K562 (cell line): Measurements from ENCODE around the gene WWOX. TPM values are rescaled to one million over a fixed set of nuclear protein-coding genes. Genes with fewer than 3 reads are reported as not detected.

ENCODE experiments used
- ATAC-seq: fragments of 200-7000 bp; cut with Tn5 transposase; 3 replicates; pipeline ENCODE4 v1.9.1; 2020; ENCODE audit warnings: moderate library complexity
- BruUV-seq: library from RNA; stranded (reverse); fragments of 400-500 nt; replicated peaks from 2 replicates; lab custom pipeline; 2021; lab: Mats Ljungman, UMichigan
- CTCF ChIA-PET: fragments of 300-600 bp; formaldehyde crosslinking; extraction: SDS; loops from one replicate; lab custom pipeline; 2021; ENCODE audit warnings: low intra/inter-chr PET ratio; lab: Yijun Ruan, JAX
- POLR2A ChIA-PET: fragments of 300-600, 350-650 bp; sonication (Branson Sonifier 250); formaldehyde crosslinking; extraction: SDS; loops from one replicate; lab custom pipeline; 2021; ENCODE audit warnings: antibody characterized with exemption, inconsistent platforms; lab: Yijun Ruan, JAX
- DNase-seq, 4 experiments: peaks; one replicate each; pipeline versions ENCODE4 v3.0.0 to v3.0.0-alpha.2; 2011 to 2018; ENCODE audit warnings: low spot score in 3 of 4, mixed read lengths in 3 of 4; ENCODE audit errors: extremely low read depth in 1 of 4
- FAIRE-seq: peaks from 2 replicates; lab custom pipeline; 2011; peaks lifted over from hg19 to GRCh38; lab: Jason Lieb, UNC
- H2AFZ ChIP-seq: 2 replicates; pipeline ENCODE4 v1.6.0; 2011; ENCODE audit warnings: low read depth, low read length, control low read depth, inconsistent platforms
- H3K27ac ChIP-seq: fragments of 200-600 bp; 3 replicates; pipeline ENCODE4 v1.8.0; 2011; ENCODE audit warnings: low read depth, mild to moderate bottlenecking, control low read depth, inconsistent platforms, low read length, moderate library complexity, mixed read lengths; ENCODE audit errors: extremely low read depth
- H3K27me3 ChIP-seq, 2 experiments: fragments of 300-600 bp in 1 of 2; 2 replicates in 1 of 2; 3 replicates in 1 of 2; pipeline versions ENCODE4 v1.6.0 to v1.8.0; 2011; ENCODE audit warnings: inconsistent platforms in 2 of 2, low read length in 2 of 2, mild to moderate bottlenecking in 1 of 2, mixed read lengths in 1 of 2, moderate library complexity in 1 of 2; ENCODE audit not compliant: control insufficient read depth in 2 of 2, insufficient read depth in 2 of 2
- H3K36me3 ChIP-seq: fragments of 300-600 bp; 3 replicates; pipeline ENCODE4 v1.8.0; 2011; ENCODE audit warnings: mild to moderate bottlenecking, low read length, inconsistent platforms; ENCODE audit not compliant: control insufficient read depth, insufficient read depth
- H3K4me1 ChIP-seq, 2 experiments: fragments of 200-600 bp in 1 of 2; replicated peaks in 1 of 2; 2 replicates in 1 of 2; 3 replicates in 1 of 2; pipeline versions ENCODE4 v1.5.1 to v1.8.0; 2011; ENCODE audit warnings: inconsistent platforms in 2 of 2, low read length in 2 of 2, mild to moderate bottlenecking in 1 of 2, mixed read lengths in 1 of 2, moderate library complexity in 1 of 2; ENCODE audit not compliant: control insufficient read depth in 2 of 2, insufficient read depth in 2 of 2
- H3K4me2 ChIP-seq: 2 replicates; pipeline ENCODE4 v1.6.1; 2011; ENCODE audit warnings: low read length, control low read depth, inconsistent platforms, mixed read lengths; ENCODE audit not compliant: insufficient read depth
- H3K4me3 ChIP-seq: fragments of 200-600 bp; sonication (generic), shearing (Covaris generic); 2 replicates; pipeline ENCODE4 v1.5.1; 2016; ENCODE audit warnings: control low read depth, inconsistent platforms
- H3K79me2 ChIP-seq: fragments of 200-600 bp; 3 replicates; pipeline ENCODE4 v1.8.0; 2011; ENCODE audit warnings: low read length, inconsistent platforms; ENCODE audit not compliant: control insufficient read depth, insufficient read depth
- H3K9ac ChIP-seq, 2 experiments: 2 replicates each; pipeline versions ENCODE4 v1.6.0 to v1.6.1; 2011; ENCODE audit warnings: low read depth in 2 of 2, low read length in 2 of 2, control low read depth in 1 of 2, inconsistent platforms in 1 of 2, mild to moderate bottlenecking in 1 of 2, mixed read lengths in 1 of 2; ENCODE audit not compliant: insufficient read depth in 1 of 2
- H3K9me1 ChIP-seq: one replicate; pipeline ENCODE4 v1.6.0; 2011; ENCODE audit warnings: inconsistent platforms, mild to moderate bottlenecking, low read length, moderate library complexity; ENCODE audit not compliant: control insufficient read depth, insufficient read depth
- H3K9me3 ChIP-seq: replicated peaks from 2 replicates; pipeline ENCODE4 v1.5.1; 2011; ENCODE audit warnings: low read depth, low read length, inconsistent platforms; ENCODE audit not compliant: control insufficient read depth, insufficient read depth
- H4K20me1 ChIP-seq: replicated peaks from 2 replicates; pipeline ENCODE4 v1.6.1; 2011; ENCODE audit warnings: low read length, inconsistent platforms, mixed read lengths; ENCODE audit not compliant: control insufficient read depth, insufficient read depth
- TEAD2 ChIP-seq: fragments of 450-650 bp; IDR thresholded peaks from 2 replicates; pipeline ENCODE4 v1.6.1; 2016; ENCODE audit warnings: missing genetic modification characterization, control low read depth, missing compliant biosample characterization
- TFAM ChIP-seq: fragments of 250-450 bp; sonication (Bioruptor Pico); conservative IDR thresholded peaks from 2 replicates; pipeline ENCODE4 v1.5.0; 2021; ENCODE audit warnings: mild to moderate bottlenecking, moderate library complexity
- ZFPM2 ChIP-seq: fragments of 250-450 bp; sonication (Bioruptor Pico); IDR thresholded peaks from 2 replicates; pipeline ENCODE4 v1.5.1; 2022; ENCODE audit warnings: mild to moderate bottlenecking
- ZNF143 ChIP-seq: sonication (generic); formaldehyde crosslinking; IDR thresholded peaks from 2 replicates; pipeline ENCODE4 v1.9.0; 2022; ENCODE audit warnings: mild to moderate bottlenecking, missing genetic modification reagents
- WGBS: fragments of 100-300 bp; shearing (Covaris generic); methylation state at CpG from one replicate; pipeline ENCODE4 v1.1.6; 2016; ENCODE audit warnings: low coverage, mixed read lengths; ENCODE audit not compliant: insufficient coverage; ENCODE audit errors: missing lambda C conversion rate; 5-methylcytosine and 5-hydroxymethylcytosine counted together
- in situ Hi-C: fragments of 300-500 bp; cut with MboI; formaldehyde crosslinking; loops from 4 replicates; pipeline ENCODE4 v1.15.0; 2018; ENCODE audit warnings: inconsistent platforms, mixed read lengths
- intact Hi-C: fragments of 100-400 bp; cut with micrococcal nuclease; formaldehyde crosslinking; loops from 2 replicates; pipeline ENCODE4 v1.14.2; 2022
- polyA plus RNA-seq, 8 experiments: library from polyadenylated mRNA; depleted of rRNA in 4 of 8; stranded (reverse) in 5 of 8; unstranded in 3 of 8; fragments of >200 nt; fragmentation: Nextera tagmentation in 2 of 8; fragmentation: Illumina TruSeq in 1 of 8; extraction: Ambion mirVana in 2 of 8; extraction: Trizol in 1 of 8; gene quantifications; 2 replicates each; pipeline versions ENCODE4 v1.2.1 to v1.2.3, GENCODE V29; 2011 to 2014; ENCODE audit warnings: inconsistent platforms in 1 of 8, missing spikeins in 1 of 8
- total RNA-seq, 7 experiments: library from RNA; depleted of rRNA in 6 of 7; stranded (reverse); fragments of >200 nt in 6 of 7; fragmentation: Illumina TruSeq in 2 of 7; extraction: Trizol in 2 of 7; gene quantifications; 2 replicates each; pipeline versions ENCODE4 v1.2.1 to v1.2.3, GENCODE V29; 2011 to 2021; ENCODE audit warnings: low replicate concordance in 1 of 7
- TF ChIP-seq, protein P1 (sequence below): fragments of 450-650 bp; IDR thresholded peaks from 2 replicates; pipeline ENCODE4 v1.6.1; 2017; ENCODE audit warnings: antibody characterized with exemption

The WWOX gene
- total and polyA plus RNA-seq, 9 of the 15 experiments (the other 6 are each of a cell fraction or from before 2014, with no cell fraction given): 1.6 to 22.7 (median 8.1) TPM

DNA sequence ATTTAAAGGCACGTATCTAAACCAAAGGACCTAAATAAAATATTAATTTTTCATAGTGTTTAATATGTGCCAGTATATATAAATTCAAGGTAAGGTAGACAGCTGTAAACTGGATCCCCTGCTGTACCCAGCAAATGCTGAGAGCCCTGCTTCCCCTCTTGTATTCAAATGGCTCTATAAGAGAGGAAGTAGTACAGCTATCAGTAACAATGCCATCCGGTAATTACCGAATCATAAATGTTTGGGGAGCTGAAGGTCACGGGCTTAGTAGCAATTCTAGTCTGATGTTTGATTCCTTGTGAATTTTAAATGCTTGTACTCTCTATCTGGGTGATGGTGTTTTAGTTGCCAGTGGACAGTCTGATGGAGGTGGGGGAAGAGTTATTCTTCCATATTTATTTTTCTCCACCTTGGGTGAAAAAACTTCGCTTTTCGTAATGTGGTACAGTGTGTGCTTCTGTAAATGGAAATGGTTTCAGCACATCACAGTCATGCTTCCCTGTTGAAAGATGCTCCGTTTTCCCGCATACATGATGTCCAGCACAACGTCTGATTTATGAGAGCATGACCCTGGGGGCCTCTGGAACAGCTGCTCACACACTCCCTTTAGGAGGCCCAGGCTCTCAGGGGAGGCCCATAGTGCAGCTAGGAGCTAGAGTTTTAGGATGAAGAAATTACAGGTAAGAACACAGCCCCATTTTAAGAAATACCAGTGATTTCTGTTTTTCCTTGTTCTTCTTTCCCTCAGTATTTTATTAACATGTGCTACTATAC lies 423.9 kb downstream of the WWOX start:
- no peaks in the 10 kb centered on the region for H3K79me2 ChIP-seq
- no peak for DNase-seq
- peaks cover 0 to 5% of the 10 kb centered on the region in 2 experiments; a peak in 4 of 5 replicates for H3K27me3 ChIP-seq
- intact Hi-C loops: no loop called here
- POLR2A ChIA-PET: no interaction called here
- H3K4me1 ChIP-seq: no peaks in the 10 kb centered on the region
- no TSS peak for BruUV-seq
- H2AFZ ChIP-seq: no peak overlapping the region
- no peak overlapping the region for H3K9ac ChIP-seq
- ATAC-seq: no peak
- FAIRE-seq: no peak
- no peak for TF ChIP-seq TEAD2 (tag)
- TF ChIP-seq ZNF143 (CRISPR knock-in tag): no peak
- TF ChIP-seq TFAM (CRISPR knock-in tag): no peak
- no peak for TF ChIP-seq ZFPM2 (CRISPR knock-in tag)
- TF ChIP-seq, protein P1, sequence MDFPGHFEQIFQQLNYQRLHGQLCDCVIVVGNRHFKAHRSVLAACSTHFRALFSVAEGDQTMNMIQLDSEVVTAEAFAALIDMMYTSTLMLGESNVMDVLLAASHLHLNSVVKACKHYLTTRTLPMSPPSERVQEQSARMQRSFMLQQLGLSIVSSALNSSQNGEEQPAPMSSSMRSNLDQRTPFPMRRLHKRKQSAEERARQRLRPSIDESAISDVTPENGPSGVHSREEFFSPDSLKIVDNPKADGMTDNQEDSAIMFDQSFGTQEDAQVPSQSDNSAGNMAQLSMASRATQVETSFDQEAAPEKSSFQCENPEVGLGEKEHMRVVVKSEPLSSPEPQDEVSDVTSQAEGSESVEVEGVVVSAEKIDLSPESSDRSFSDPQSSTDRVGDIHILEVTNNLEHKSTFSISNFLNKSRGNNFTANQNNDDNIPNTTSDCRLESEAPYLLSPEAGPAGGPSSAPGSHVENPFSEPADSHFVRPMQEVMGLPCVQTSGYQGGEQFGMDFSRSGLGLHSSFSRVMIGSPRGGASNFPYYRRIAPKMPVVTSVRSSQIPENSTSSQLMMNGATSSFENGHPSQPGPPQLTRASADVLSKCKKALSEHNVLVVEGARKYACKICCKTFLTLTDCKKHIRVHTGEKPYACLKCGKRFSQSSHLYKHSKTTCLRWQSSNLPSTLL: no peak
- TF ChIP-seq, all 486 proteins: peak for 0
- Histone ChIP-seq H3K4me3 (no peak overlapping the region), H3K36me3 (no peaks in the 10 kb centered on the region), H3K27ac (no peak overlapping the region), H3K9me3 (no peaks in the 10 kb centered on the region), H4K20me1 (peaks cover 9% of the 10 kb centered on the region; the same call in 1 of the 2 replicates), H3K4me2 (no peak overlapping the region), H3K9me1 (no peaks in the 10 kb centered on the region)
- in situ Hi-C loops: no loop called here
- WGBS: 3% methylated on average over 9 of the region's 9 CpGs
- CTCF ChIA-PET: no interaction called here
